HG02610 (cell line): Measurements from ENCODE around the gene SYT9.

ENCODE experiments used
- ATAC-seq: cut with Tn5 transposase; IDR thresholded peaks from one replicate; pipeline ENCODE4 v1.9.1; 2021; ENCODE audit warnings: mild to moderate bottlenecking, moderate library complexity; ENCODE audit not compliant: unreplicated experiment

The SYT9 gene

DNA sequence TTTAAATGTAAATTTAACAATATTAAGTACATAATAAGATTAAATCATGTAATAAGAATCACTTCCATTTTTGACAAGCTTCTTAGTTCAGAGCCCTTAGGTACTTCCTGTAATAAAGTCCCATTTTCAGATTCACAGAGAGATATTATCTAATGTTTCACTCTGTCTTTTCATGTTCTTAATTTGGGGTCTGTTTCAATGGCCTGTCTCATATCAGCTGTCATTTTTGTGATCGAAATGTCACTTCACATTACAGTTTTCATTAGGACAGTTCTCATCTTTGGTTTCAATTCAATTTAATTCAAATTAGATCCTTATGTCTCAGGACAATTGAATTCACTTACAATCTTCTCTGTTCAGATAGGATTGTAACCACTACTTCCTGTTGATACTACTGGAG lies 211.0 kb downstream of the SYT9 start:
- no peak for ATAC-seq

DNA sequence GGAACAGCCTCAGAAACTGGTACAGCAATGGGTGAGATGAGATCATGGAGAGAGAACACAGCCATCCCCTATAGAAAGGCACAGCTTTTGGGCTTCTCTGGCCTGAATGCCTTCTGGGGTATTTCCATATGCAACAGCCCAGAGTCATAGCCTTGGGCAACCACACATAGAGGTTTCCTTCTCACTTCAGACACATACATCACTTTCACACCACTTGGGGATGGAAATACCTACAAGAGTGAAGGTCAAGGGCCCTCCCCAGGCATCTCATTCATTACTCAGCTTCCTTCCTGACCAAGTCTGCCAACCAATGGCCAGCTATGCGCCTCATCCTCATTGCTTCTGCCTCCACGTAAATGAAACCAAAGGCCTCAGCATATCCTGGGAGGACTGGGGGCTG lies 215.9 kb downstream of the SYT9 start:
- peak; percentile 92 for ATAC-seq

DNA sequence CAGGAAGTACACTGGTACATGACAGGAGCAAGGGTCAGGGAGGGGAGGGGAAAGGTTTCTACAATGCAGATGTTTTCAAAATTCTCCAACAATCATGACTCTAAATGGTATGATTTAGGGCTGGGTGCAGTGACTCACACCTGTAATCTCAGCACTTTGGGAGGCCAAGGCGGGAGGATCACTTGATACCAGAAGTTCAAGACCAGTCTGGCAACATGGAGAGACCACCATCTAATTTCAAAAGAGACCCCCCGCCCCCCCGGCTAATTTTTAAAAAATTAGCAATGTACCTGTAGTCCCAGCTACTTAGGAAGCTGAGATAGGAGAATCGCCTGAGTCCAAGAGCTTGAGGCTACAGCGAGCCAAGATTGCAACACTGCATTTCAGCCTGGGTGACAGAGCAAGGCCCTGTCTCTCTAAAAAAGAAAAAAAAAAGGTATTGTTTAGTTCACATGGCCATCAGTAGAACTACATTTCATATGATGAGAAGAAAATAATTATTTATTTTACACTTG lies 217.7 kb downstream of the SYT9 start:
- no peak for ATAC-seq

DNA sequence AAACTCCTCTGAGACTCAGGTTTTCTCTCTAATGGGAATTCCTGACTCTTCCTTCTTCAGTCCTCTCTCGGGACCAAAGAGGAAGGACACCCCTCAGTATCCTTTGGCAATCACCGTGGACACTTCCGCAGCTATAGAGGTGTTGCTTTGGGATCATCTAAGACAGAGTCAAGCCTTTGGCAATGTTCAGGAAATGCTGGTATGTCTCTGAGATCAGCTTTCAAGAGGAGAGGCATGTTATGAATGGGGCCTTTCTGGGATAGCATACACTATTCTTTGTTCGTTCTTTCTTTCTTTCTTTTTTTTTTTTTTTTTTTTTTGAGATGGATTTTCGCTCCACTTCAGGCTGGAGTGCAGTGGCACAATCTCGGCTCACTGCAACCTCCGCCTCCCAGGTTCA lies 219.4 kb downstream of the SYT9 start:
- no peak for ATAC-seq

DNA sequence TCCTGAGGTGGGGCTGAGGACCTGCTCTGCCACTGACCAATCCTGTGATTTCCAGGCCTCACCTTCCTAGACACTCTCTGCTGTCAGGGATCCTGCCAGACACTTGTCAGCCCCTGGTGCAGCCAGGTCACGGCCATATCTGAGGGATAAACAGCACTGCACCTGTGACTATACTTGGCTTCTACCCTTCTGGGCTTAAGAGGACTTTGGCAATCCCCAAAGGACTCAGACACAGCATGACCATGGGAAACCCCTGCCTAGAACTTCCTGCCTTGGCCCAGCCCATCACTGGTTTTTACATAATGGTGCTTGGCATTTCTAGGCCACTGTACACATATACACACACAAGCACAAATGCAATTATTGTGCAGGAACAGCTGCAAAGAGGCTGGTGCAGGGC lies 222.0 kb downstream of the SYT9 start:
- ATAC-seq: peak; percentile 98

DNA sequence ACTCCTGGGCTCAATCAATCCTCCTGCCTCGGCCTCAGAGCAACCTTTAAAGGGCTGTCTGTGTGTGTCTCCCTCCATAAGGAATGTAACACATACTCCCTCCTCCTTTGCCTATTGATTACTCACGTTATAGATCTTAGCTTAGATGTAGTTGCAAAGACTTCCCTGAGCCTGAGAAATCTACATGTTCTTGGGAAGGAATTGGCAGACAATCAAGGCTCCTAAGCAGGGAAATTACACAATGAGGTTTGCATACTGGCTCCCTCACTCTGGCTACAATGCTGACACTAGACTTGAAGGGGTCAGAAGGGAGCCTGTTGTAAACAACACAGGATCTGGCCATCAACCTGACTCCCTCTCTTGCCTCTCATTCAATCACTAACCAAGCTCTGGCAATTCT lies 228.4 kb downstream of the SYT9 start:
- no peak for ATAC-seq

DNA sequence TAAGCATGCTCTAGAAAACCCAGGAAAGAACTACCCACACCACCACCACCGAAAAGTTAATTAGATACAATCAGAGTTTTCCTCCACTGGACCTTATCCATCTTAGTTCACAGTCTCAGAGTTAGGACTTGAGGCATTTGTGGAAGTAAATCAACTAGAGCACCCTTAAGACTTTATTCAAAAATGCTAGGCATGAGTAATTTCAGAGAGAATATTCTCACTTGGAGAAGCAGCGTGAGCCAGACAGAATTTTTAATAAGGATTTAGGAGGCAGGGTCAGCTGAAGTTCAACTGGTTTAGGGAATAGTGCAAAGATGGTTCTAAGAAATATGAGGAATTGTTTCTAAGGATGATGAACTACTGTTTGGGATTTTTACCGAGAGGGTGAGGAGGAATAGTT lies 232.4 kb downstream of the SYT9 start:
- ATAC-seq: no peak

DNA sequence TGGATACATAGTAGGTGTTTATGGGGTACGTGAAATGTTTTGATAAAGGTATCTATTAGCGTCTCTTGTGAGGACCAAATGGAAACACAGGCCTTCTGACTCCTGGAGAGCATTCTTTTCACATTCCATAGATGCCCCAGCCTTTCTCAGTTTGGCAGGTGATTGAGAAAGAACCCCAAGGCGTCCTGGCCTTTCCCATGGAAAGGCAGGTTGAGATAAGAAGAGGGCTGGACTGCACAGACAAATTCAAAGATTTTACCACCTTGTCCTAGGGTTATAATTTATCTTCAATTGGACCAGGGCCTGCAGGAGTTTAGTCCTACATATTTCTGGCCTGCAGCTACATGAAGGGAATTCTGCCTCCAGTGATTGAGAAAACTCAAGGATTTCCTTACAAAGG lies 232.9 kb downstream of the SYT9 start:
- no peak for ATAC-seq

DNA sequence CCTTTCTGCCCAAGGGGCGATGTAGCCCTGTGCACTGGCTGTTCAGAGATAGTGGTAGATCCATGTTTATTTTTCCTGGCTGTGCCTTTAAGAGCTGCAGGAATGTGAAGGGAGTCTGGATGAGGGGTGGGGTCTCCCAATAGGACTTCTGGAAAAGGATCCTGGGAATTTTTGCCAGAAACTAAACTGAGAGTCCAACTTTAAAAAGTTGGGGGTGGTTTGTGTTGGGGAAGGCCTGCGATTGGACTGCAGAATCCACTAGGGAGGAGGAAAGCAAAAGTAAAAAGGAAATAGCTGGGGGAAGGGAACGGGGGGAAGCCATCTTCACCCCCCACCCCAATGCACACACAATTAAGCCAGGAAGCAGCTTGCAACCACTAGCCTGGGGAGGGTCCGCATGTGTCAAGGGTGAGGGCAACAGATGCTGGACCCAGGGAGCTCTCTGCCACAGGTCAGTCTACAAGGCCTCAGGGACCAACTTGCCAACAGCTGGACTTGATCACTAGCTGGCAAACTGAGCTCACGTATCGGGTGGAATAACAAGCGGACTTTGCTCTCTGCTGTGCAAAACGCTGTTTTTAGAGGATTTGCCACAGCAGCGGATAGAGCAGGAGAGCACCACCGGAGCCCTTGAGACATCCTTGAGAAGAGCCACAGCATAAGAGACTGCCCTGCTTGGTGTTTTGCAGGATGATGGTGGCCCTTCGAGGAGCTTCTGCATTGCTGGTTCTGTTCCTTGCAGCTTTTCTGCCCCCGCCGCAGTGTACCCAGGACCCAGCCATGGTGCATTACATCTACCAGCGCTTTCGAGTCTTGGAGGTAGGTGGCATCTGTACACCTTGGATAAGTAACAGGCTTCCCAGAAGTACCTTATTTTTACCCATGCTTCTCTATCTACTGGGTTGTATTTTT lies 233.7 kb downstream of the SYT9 start, which contains the start of gene OLFML1:
Gene OLFML1, plus strand, starts transcription at position 321 of the 912 bp plus-strand sequence. Its CDS starts 370 bp downstream, at position 691.
- ATAC-seq: no peak

DNA sequence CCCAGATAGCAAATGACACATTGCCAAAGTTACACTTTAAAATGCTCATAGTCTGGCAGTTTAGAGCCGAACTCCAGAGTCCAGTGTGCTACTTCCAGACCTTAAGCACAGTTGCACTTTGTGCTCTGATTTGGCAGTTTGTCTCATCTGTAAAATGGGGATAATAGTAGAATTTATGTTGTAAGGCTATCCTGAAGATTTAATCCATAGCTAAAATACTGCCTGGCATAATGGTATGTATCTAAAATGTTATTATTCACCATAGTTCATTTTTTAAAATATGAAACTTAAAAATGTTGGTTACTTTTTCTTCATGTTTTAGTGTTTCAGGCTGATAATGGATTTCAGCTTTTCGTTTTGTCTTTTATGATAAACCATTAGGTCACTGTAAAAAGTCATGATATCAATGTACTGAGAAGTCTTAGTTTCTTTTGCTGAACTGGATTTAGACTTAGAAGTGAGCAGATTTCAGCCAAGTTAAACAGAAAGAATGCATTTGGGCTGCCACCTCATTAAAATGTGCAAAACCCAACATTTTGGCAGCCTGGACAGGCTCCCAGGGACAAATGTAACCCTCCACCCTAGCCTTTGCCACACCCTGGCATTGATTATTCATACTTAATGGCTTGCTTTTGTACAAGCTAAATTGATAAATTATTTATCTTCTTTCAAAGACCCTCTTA lies 234.5 kb downstream of the SYT9 start:
- no peak for ATAC-seq

DNA sequence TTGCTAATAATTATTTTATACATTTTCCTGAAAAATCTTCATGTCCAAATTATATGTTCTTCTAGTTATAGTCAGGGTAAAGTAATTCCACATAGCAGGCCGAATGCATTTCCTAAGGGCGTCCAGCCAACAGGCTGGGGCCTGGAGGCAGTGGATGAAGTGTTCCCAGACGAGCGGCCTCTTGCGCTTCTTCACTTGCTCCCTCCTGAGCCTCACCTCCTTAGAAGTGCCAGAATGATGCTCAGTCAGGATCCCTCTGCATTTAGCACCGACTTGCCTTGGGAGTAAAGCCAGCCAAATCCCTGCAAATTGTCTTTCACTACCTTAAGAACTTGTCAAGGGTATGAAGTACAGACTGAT lies 235.1 kb downstream of the SYT9 start:
- no peak for ATAC-seq

DNA sequence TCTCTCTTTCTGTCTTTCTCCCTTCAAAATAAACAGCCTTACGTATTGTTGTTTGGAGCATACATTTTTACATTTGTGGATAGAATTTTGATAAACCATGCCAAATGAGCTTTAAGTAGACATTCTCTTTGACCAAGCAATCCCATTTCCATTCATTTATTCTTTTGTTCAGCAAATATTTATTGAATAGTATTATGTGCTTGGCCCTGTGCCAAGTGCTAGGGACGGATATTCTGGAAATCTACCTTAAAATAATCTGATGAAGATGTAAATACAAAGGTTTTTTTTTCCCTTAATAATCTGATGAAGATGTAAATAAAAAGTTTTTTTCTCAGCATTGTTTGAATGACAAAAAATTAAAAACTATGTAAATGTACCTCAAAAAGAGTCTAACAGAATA lies 235.7 kb downstream of the SYT9 start:
- ATAC-seq: no peak

DNA sequence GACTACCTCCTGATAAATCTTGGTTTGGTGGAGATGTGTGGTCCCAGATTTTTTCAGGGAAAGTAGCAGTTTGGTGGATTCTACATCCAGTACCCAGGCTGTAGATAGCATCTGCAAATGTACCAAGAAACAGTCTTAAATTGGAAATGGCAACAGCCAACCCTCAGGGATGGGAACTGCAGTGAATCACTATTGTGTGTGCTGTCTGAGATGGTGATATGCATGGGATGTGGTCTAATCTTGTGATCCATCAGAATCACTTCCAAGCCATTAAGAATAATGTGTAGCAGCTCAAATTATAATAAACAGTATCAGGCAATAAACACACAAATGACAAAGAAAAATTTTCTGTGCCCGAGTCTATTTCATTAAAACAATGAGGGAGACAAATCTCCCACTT lies 237.0 kb downstream of the SYT9 start:
- no peak for ATAC-seq

DNA sequence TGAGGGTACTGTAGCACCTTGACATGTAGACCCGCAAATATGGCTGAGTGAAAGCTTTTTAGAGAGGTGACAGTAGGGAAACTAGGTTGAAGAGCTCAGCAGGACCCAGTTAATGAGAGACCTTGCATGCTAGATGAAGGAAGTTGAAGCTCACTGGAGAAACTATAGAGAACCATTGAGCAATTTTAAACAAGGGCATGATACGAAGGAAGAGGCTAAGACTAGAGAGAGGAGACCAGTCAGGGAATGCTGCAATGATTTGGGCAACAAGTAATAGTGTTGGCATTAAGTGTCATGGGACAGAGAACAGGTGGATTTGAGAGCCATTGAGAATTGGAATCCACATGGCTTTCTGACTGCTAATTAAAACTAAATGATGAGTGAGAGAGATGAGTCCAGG lies 237.7 kb downstream of the SYT9 start:
- ATAC-seq: no peak

DNA sequence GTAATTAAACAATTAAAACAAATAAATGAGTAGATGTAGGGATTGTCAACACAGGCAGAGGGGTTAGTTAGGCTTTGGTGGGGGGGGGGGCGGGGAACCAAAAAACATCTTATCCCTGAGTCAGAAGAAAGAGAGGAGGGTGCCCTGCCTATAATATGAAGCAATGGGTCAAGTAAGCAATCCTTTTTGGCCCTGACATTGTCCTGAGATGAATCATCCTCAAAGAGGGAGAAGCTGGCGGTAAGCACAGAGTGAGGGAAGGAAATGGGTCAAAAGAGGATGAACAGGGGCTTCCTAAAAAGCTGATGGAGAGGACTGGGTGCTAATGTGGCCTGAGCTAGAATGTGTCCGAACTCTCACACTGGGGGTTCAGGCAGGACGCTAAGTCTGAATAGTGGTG lies 238.3 kb downstream of the SYT9 start:
- ATAC-seq: no peak

DNA sequence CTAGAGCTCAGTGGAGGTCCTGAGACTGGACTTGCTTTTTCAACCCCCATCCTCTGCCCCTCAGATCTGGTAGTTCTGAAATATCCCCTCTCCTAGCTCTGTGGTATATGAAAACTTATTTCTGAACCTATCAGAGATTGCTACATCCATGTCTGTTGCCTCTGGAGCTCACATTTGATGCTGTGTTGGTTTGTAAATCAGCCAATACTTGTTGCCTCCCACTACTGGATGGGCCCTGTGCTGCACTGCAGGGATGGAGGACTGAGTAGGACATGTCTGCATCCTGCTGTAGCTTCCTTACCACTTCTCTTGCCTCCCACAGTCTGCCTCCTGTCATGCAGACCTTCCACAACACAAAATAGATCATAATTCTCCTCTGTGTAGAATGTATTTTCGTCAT lies 238.8 kb downstream of the SYT9 start:
- ATAC-seq: no peak

DNA sequence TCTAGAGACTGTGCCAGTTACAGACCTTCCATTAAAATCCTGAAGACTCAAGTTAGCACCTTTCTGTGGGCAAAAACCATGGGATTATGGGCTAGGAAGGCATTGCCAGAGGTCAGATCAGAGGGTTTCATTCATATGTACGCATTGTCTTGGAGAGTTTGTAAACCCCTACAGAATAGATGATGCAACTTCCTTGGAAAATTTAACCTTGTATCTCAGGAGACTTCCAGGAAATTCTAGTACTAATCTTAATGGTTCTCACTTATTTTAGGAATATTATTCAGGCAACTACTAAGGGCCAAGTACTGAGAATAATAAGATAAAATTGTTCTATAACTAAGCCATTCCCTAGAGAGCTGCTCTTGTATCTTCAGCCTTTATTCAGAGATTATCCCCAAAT lies 240.5 kb downstream of the SYT9 start:
- no peak for ATAC-seq

DNA sequence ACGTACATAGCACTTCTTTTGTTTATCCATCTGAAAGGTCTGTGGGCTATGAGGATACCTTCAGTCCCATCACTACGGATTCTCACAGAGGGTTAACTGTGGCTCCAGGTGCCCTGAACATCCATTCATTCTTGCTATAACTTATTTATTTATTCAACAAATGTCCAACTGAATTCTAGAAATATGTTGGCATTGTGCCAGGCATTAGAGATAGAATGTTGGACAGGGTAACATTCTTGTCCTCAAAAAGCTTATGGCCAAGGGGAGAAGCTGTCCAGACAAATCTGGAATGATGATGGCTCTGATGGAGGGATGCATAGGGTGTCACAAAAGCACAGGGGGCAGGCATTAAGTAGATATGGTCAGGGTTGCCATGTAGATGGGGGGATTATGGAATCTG lies 242.0 kb downstream of the SYT9 start:
- ATAC-seq: no peak

DNA sequence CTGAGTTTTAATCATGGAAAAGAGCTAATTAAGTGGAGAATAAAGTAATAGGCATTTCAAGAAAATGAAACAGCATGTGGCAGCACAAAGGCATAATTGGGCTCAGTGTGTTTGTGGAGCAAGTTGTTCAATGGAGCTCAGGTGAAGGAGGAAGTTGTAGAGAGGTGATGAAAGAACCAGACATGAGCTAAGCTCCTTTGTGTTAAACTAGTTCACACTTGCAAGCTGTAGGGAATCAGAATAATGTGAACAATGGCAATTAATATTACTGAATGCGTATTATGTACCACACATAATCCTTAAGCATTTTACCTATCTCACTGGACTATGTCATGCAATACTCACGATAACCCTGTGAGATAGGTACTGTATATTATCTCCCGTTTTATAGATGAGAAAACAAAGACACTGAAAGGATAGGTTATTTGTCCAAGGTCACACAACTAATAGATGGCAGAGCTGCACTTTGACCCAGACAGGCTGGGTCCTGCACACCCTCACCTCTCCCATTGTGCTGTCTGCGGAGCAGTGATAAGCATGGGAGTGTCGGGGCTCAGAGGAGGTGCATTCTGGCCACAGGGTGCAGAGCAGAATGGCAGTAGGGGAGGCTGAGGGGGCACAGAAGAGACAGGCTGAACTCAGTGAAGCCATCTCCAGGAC lies 242.5 kb downstream of the SYT9 start:
- ATAC-seq: no peak

DNA sequence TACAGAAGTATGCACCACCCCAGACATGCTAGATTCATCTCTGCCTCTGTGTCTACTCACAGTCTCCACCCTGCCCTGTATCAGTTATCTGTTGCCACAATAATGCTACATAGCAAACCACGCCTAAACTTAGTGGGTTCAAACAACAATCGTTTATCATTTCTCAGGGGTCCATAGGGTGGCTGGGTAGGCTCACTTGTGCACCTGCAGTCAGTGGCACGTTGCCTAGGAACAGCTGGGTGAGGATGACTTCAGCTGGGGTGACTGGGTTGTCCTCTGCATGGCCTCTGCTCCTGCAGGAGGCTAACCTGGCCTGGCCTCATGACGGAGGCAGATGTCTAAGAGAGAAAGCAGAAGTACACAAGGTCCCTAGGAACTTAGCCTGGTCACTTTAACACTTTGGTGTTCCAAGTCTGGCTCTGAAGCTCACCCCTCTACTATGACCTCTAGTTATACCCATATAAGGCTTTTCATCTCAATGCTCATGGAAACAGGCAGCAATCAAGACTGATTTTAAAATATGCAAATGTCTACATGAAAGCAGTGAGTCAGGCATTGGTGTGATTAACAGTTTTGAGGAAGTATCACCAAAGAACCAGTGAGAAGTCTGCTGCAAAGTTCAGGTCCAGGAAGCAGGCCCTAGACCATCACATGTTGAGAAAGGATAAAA lies 244.3 kb downstream of the SYT9 start:
- ATAC-seq: peak; percentile 85

DNA sequence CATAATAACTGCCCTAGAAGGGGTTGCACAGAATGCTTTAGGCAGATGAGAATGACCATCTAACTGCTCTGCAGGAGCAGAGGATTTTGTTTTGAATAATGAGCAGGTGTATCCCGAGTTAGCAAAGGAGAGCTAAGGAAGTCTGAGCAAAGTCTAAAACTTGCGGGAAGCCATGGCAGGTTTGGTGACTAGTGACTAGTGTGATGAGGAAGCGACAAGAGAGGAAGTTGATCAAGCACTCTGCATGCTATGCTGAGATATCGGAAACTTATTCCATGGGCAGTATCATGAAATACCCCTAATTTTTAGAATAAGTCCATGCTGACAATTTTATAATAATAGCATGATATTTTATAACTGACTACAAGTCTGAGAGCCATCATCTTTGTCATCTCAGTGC lies 246.5 kb downstream of the SYT9 start:
- ATAC-seq: no peak
